ENCODE measurements around the gene CNTN5.
"Not testable (repeated sequence)": the region's sequence is repeated elsewhere in the genome, so short reads cannot be mapped to it uniquely, and the experiment has no call there.

The CNTN5 gene

GRCh38 chr11:99268886-99269285 lies 248.1 kb downstream of the CNTN5 start:
- no peak overlapping the region for H3K27ac ChIP-seq
- TF ChIP-seq, protein P1, sequence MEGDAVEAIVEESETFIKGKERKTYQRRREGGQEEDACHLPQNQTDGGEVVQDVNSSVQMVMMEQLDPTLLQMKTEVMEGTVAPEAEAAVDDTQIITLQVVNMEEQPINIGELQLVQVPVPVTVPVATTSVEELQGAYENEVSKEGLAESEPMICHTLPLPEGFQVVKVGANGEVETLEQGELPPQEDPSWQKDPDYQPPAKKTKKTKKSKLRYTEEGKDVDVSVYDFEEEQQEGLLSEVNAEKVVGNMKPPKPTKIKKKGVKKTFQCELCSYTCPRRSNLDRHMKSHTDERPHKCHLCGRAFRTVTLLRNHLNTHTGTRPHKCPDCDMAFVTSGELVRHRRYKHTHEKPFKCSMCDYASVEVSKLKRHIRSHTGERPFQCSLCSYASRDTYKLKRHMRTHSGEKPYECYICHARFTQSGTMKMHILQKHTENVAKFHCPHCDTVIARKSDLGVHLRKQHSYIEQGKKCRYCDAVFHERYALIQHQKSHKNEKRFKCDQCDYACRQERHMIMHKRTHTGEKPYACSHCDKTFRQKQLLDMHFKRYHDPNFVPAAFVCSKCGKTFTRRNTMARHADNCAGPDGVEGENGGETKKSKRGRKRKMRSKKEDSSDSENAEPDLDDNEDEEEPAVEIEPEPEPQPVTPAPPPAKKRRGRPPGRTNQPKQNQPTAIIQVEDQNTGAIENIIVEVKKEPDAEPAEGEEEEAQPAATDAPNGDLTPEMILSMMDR (conservative IDR thresholded peaks at IDR 0.05): no peak

GRCh38 chr11:99271527-99271926 lies 250.8 kb downstream of the CNTN5 start:
- TF ChIP-seq, protein P1 (conservative IDR thresholded peaks at IDR 0.05): no peak
- H3K27ac ChIP-seq: no peak overlapping the region

DNA sequence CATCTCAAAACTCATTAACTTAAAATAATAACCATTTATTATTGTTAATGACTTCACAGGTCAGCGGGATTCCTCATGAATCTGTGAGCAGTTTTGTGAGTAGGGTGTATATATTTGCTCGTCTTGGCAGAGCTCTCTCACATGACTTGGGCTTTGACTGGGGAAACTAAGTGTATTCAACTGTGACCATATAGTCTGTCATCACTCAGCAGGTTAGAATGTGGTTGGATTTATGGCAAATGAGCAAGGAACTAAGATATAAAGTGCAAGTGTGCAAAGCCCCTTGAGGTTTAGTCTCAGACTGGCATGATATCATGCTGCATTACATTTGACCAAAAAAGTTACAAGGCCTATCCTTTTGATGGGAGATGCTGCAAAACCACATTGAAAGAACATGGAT lies 254.8 kb downstream of the CNTN5 start:
- no peak overlapping the region for H3K27ac ChIP-seq
- TF ChIP-seq, protein P1 (conservative IDR thresholded peaks at IDR 0.05): no peak

DNA sequence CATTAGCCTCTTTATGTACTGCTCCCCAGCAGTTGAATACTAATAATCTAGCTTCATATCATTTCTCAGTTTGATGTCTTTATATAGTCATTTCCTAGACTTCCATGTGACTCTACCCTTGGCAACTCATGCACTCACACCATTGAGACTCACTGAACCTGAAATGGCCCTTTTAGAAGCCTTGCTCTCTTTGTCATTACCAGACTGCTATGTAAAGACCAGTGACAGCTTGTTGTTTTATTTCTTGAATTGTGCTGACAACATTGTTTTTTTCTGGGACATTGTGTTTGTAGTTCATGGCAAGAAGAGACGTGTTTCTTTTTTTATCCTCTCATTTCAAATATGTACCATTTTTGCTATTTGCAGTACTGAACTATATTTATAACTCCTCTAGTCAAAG lies 256.5 kb downstream of the CNTN5 start:
- TF ChIP-seq, protein P1 (conservative IDR thresholded peaks at IDR 0.05): no peak
- H3K27ac ChIP-seq: no peak overlapping the region

GRCh38 chr11:99279266-99279665 lies 258.5 kb downstream of the CNTN5 start:
- no peak overlapping the region for H3K27ac ChIP-seq

GRCh38 chr11:99281331-99281730 lies 260.6 kb downstream of the CNTN5 start:
- TF ChIP-seq, protein P1 (conservative IDR thresholded peaks at IDR 0.05): no peak
- H3K27ac ChIP-seq: no peak overlapping the region

More at GRCh38 chr11:99279266-99279665, 258.5 kb downstream of the CNTN5 start:
- TF ChIP-seq, protein P1 (conservative IDR thresholded peaks at IDR 0.05): no peak

DNA sequence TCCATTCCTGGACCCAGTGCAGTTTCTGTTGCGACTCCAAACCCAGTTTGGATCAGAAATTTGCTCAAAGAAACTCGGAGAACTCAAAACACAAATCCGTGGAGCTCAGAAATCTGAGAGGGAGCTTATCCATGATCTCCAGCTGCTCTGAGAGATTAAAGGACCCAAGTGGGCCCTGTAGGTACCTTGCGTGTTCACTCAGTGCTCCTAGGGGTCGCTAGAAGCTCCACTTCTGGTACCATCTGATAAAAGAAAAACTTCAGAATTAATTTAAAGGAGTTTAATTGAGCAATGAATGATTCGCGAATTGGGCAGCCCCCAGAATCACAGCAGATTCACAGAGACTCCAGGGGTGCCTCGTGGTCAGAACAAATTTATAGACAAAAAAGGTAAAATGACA lies 277.2 kb downstream of the CNTN5 start:
- H3K27ac ChIP-seq: not testable (repeated sequence)

GRCh38 chr11:99307510-99308088 lies 286.9 kb downstream of the CNTN5 start:
- TF ChIP-seq, protein P1 (conservative IDR thresholded peaks at IDR 0.05): no peak
- no peak overlapping the region for H3K27ac ChIP-seq

Data from VCaP (cell line).